Aorta (tissue), 5 donors: ENCODE measurements around the gene TOMM20L. TPM values are rescaled to one million over a fixed set of nuclear protein-coding genes. Genes with fewer than 3 reads are reported as not detected.

Source experiments
- ATAC-seq: fragments of 200-7000 bp; cut with Tn5 transposase; one replicate; pipeline ENCODE4 v1.9.1; 2022; ENCODE audit warnings: moderate library complexity; ENCODE audit not compliant: low FRiP score
- DNase-seq, 2 donors: peaks; one replicate each; pipeline ENCODE4 v3.0.0-alpha.2; 2020
- H3K27ac ChIP-seq, 2 donors: one replicate each; pipeline ENCODE4 v1.5.1; 2013; ENCODE audit warnings: low read length in 2 of 2, mild to moderate bottlenecking in 2 of 2, moderate library complexity in 2 of 2, control low read depth in 1 of 2, inconsistent platforms in 1 of 2, low read depth in 1 of 2
- H3K27me3 ChIP-seq, 2 donors: one replicate each; pipeline ENCODE4 v1.6.1; 2013; ENCODE audit warnings: control low read depth in 1 of 2, low read length in 1 of 2, mild to moderate bottlenecking in 1 of 2, moderate library complexity in 1 of 2; ENCODE audit not compliant: insufficient read depth in 2 of 2, control insufficient read depth in 1 of 2
- H3K36me3 ChIP-seq, 2 donors: one replicate each; pipeline ENCODE4 v1.6.1; 2013; ENCODE audit warnings: control low read depth in 1 of 2, low read length in 1 of 2, mild to moderate bottlenecking in 1 of 2; ENCODE audit not compliant: insufficient read depth in 2 of 2, control insufficient read depth in 1 of 2
- H3K4me1 ChIP-seq, 2 donors: one replicate each; pipeline ENCODE4 v1.6.1; 2013; ENCODE audit warnings: low read length in 2 of 2, control low read depth in 1 of 2, mild to moderate bottlenecking in 1 of 2, moderate library complexity in 1 of 2; ENCODE audit not compliant: insufficient read depth in 2 of 2, control insufficient read depth in 1 of 2
- H3K4me3 ChIP-seq, 2 donors: one replicate each; pipeline ENCODE4 v1.5.1; 2013; ENCODE audit warnings: low read length in 2 of 2, control low read depth in 1 of 2, mild to moderate bottlenecking in 1 of 2
- H3K9me3 ChIP-seq: one replicate; pipeline ENCODE4 v1.6.1; 2013; ENCODE audit warnings: mild to moderate bottlenecking, low read length; ENCODE audit not compliant: control insufficient read depth
- WGBS, 2 donors: extraction: QIAGEN DNeasy Blood & Tissue Kit; methylation state at CpG; one replicate each; pipeline ENCODE4 v1.1.7; 2013; 5-methylcytosine and 5-hydroxymethylcytosine counted together
- intact Hi-C, 2 donors: fragments of 100-400 bp; cut with DNase I; formaldehyde crosslinking; loops; one replicate each; pipeline versions ENCODE4 v1.14.2 to v1.15.0; 2022
- polyA plus RNA-seq, 2 donors: library from polyadenylated mRNA; stranded (reverse); fragments of 200-250 nt; gene quantifications; one replicate each; pipeline ENCODE4 v1.2.3, GENCODE V29; 2013
- total RNA-seq, 2 donors: library from RNA; stranded (reverse); fragmentation: NEBNext Ultra II Directional; extraction: Animal tissue kit (Norgen Biotek cat#: 25700); gene quantifications; one replicate each; pipeline ENCODE4 v1.2.1, GENCODE V29; 2021
- donor health status: healthy with polysubstance abuse.
- donor health status: Bipolar disorder and iron deficiency.
- donor health status: DM: no; HTN: no; CAD: no.
- donor health status: DM: no; HTN: no; CAD: no.
- donor health status: DM: yes; HTN: yes; CAD: no.

TOMM20L gene
- total and polyA plus RNA-seq, 4 donors: not detected

GRCh38 chr14:58444627-58445026 lies 48.9 kb downstream of the TOMM20L start:
- peaks cover 0 to 2% of the 10 kb centered on the region in 2 donors for H3K4me1 ChIP-seq
- no peaks in the 10 kb centered on the region for H3K27me3 ChIP-seq
- no peak overlapping the region for H3K27ac ChIP-seq
- H3K36me3 ChIP-seq: peaks cover 0 to 3% of the 10 kb centered on the region in 2 donors
- no peaks in the 10 kb centered on the region for H3K9me3 ChIP-seq
- no peak overlapping the region for H3K4me3 ChIP-seq
- intact Hi-C loops: no loop called here
- WGBS, 2 donors: 12 to 18% methylated on average over 5 of the region's 5 CpGs
- no peak for ATAC-seq
- DNase-seq: no peak

GRCh38 chr14:58455593-58456265 lies 60.0 kb downstream of the TOMM20L start:
- 89 to 92% methylated on average over 9 of the region's 9 CpGs for WGBS, 2 donors
- no peaks in the 10 kb centered on the region for H3K27me3 ChIP-seq
- no peak overlapping the region for H3K27ac ChIP-seq
- no peaks in the 10 kb centered on the region for H3K9me3 ChIP-seq
- H3K4me3 ChIP-seq: no peak overlapping the region
- H3K4me1 ChIP-seq: no peaks in the 10 kb centered on the region
- ATAC-seq (no peak), DNase-seq (no peak)
- peaks cover 0 to 2% of the 10 kb centered on the region in 2 donors for H3K36me3 ChIP-seq
- intact Hi-C loops: no loop called here

Other genes with a start within 250 kb of the TOMM20L start
- 10 to 100 TPM in 1 of 2 donors, 1 to 10 TPM in 1; 8.4 to 14.6 TPM for gene ARMH4, start 243.7 kb upstream of the TOMM20L start, total RNA-seq
- 1 to 10 TPM in 1 of 2 donors, under 1 TPM in 1; 0.92 to 1.8 TPM for gene ARMH4, start 243.7 kb upstream of the TOMM20L start, polyA plus RNA-seq
- gene ACTR10, start 195.8 kb upstream of the TOMM20L start, total RNA-seq: 10 to 100 TPM; 66.9 to 73.0 TPM
- 10 to 100 TPM; 47.3 to 95.6 TPM for gene ACTR10, start 195.8 kb upstream of the TOMM20L start, polyA plus RNA-seq
- gene PSMA3, start 151.1 kb upstream of the TOMM20L start, total RNA-seq: 100 to 1,000 TPM; 125 to 136 TPM
- gene PSMA3, start 151.1 kb upstream of the TOMM20L start, polyA plus RNA-seq: 100 to 1,000 TPM; 104 to 140 TPM
- gene ARID4A, start 97.4 kb upstream of the TOMM20L start, total RNA-seq: 10 to 100 TPM; 31.1 to 55.9 TPM
- 1 to 10 TPM; 7.8 to 9.0 TPM for gene ARID4A, start 97.4 kb upstream of the TOMM20L start, polyA plus RNA-seq
- 10 to 100 TPM; 24.8 to 25.7 TPM for gene TIMM9, start 31.6 kb downstream of the TOMM20L start, total RNA-seq
- 10 to 100 TPM; 36.1 to 65.0 TPM for gene TIMM9, start 31.6 kb downstream of the TOMM20L start, polyA plus RNA-seq
- 10 to 100 TPM; 18.5 to 25.1 TPM for gene KIAA0586, start 31.8 kb downstream of the TOMM20L start, total RNA-seq
- 1 to 10 TPM; 2.8 to 8.8 TPM for gene KIAA0586, start 31.8 kb downstream of the TOMM20L start, polyA plus RNA-seq
- gene DACT1, start 242.0 kb downstream of the TOMM20L start, total RNA-seq: 10 to 100 TPM; 33.6 to 43.6 TPM
- 10 to 100 TPM in 1 of 2 donors, 1 to 10 TPM in 1; 7.5 to 21.2 TPM for gene DACT1, start 242.0 kb downstream of the TOMM20L start, polyA plus RNA-seq